Gastrocnemius medialis (tissue), 4 donors: Measurements from ENCODE around the gene EGFR. TPM values are rescaled to one million over a fixed set of nuclear protein-coding genes. Genes with fewer than 3 reads are reported as not detected.
A peak's percentile ranks its signal among the peaks of the same experiment; 100 is the strongest.

ENCODE experiments used
- ATAC-seq, 2 donors: fragments of 150-250 bp; one replicate each; pipeline ENCODE4 v1.9.1; 2016
- DNase-seq, 2 donors: peaks; one replicate each; pipeline ENCODE4 v3.0.0-alpha.2; 2019
- H3K27ac ChIP-seq, 4 donors: fragments of 200-600 bp; sonication (generic); 1 replicate in 1 of 4; 2 replicates in 3 of 4; pipeline ENCODE4 v1.5.1; 2016 to 2018; ENCODE audit warnings: mild to moderate bottlenecking in 2 of 4, moderate library complexity in 1 of 4
- H3K27me3 ChIP-seq, 3 donors: fragments of 200-600 bp; sonication (generic) in 2 of 3; 1 replicate in 1 of 3; 2 replicates in 2 of 3; pipeline versions ENCODE4 v1.5.1 to v1.6.0; 2016 to 2019; ENCODE audit warnings: mild to moderate bottlenecking in 1 of 3, moderate library complexity in 1 of 3
- H3K36me3 ChIP-seq, 2 donors: fragments of 200-600 bp; sonication (generic) in 1 of 2; one replicate each; pipeline ENCODE4 v1.5.1; 2017 to 2018
- H3K4me1 ChIP-seq, 2 donors: fragments of 200-600 bp; sonication (generic) in 1 of 2; one replicate each; pipeline ENCODE4 v1.5.1; 2016 to 2017; ENCODE audit warnings: mild to moderate bottlenecking in 2 of 2
- H3K4me3 ChIP-seq, 4 donors: fragments of 200-600 bp; sonication (generic) in 3 of 4; 1 replicate in 1 of 4; 2 replicates in 3 of 4; pipeline ENCODE4 v1.5.1; 2016 to 2019; ENCODE audit warnings: mild to moderate bottlenecking in 2 of 4
- H3K9me3 ChIP-seq, 3 donors: fragments of 200-600 bp; sonication (generic) in 2 of 3; 1 replicate in 1 of 3; 2 replicates in 2 of 3; pipeline ENCODE4 v1.5.1; 2016 to 2019
- CTCF ChIP-seq, 5 experiments: fragments of 450-650 bp in 3 of 5; fragments of 200-600 bp in 2 of 5; sonication (generic) in 2 of 5; IDR thresholded peaks in 4 of 5; conservative IDR thresholded peaks in 1 of 5; 1 replicate in 4 of 5; 2 replicates in 1 of 5; pipeline ENCODE4 v1.5.1; 2016 to 2019; ENCODE audit warnings: antibody characterized with exemption in 5 of 5, mild to moderate bottlenecking in 3 of 5, moderate library complexity in 3 of 5
- POLR2A ChIP-seq, 2 donors: fragments of 450-650 bp; IDR thresholded peaks; one replicate each; pipeline ENCODE4 v1.6.1; 2017; ENCODE audit warnings: antibody characterized with exemption in 2 of 2, mild to moderate bottlenecking in 2 of 2, moderate library complexity in 2 of 2
- in situ Hi-C, 4 donors: fragments of 200-750 bp; cut with MboI; loops; one replicate each; pipeline versions ENCODE4 v1.15.0 to v1.8.0; 2017; ENCODE audit warnings: low sequenced_read_pairs in 4 of 4
- intact Hi-C: fragments of 100-400 bp; cut with DNase I; formaldehyde crosslinking; loops from one replicate; pipeline ENCODE4 v1.15.1; 2023; ENCODE audit warnings: low total_unique reads
- total RNA-seq, 4 donors: library from RNA; depleted of rRNA; stranded (reverse); fragments of >200 nt; gene quantifications; one replicate each; pipeline versions ENCODE4 v1.1.0 to v1.2.3, GENCODE V29; 2016

Gene EGFR
- total RNA-seq, 4 donors from 2014 or later, result 28.0 to 34.8 (median 29.4) TPM

- in situ Hi-C loops (no loop called here), intact Hi-C loops (no loop called here)
- no peaks in the 10 kb centered on the region for H3K27me3 ChIP-seq
- no peaks in the 10 kb centered on the region for H3K36me3 ChIP-seq
- no peak overlapping the region for H3K4me3 ChIP-seq
- no peak for TF ChIP-seq CTCF (IDR thresholded peaks at IDR 0.05 in 4 of 5, conservative IDR thresholded peaks at IDR 0.05 in 1 of 5)
- TF ChIP-seq POLR2A (IDR thresholded peaks at IDR 0.05), result no peak
- no peaks in the 10 kb centered on the region for H3K9me3 ChIP-seq
- ATAC-seq, result no peak
- no peak for DNase-seq
- H3K27ac ChIP-seq, result peak overlapping the region; percentile 80 to 83 (median 82)
- peaks cover 33 to 51% of the 10 kb centered on the region in 2 donors for H3K4me1 ChIP-seq
Observed at GRCh38 chr7:55134359-55134725, 115.5 kb downstream of the EGFR start.

GRCh38 chr7:55134786-55135185 lies 116.0 kb downstream of the EGFR start:
- intact Hi-C loops (no loop called here), in situ Hi-C loops (no loop called here)
- H3K36me3 ChIP-seq, result no peaks in the 10 kb centered on the region
- no peak for ATAC-seq
- H3K9me3 ChIP-seq, result no peaks in the 10 kb centered on the region
- TF ChIP-seq CTCF (IDR thresholded peaks at IDR 0.05 in 4 of 5, conservative IDR thresholded peaks at IDR 0.05 in 1 of 5), result no peak
- TF ChIP-seq POLR2A (IDR thresholded peaks at IDR 0.05), result no peak
- peaks cover 31 to 48% of the 10 kb centered on the region in 2 donors for H3K4me1 ChIP-seq
- no peaks in the 10 kb centered on the region for H3K27me3 ChIP-seq
- no peak overlapping the region for H3K4me3 ChIP-seq
- no peak for DNase-seq
- peak overlapping the region; percentile 80 to 83 (median 82) for H3K27ac ChIP-seq

- DNase-seq, result no peak
- TF ChIP-seq CTCF (IDR thresholded peaks at IDR 0.05 in 4 of 5, conservative IDR thresholded peaks at IDR 0.05 in 1 of 5) (no peak), POLR2A (IDR thresholded peaks at IDR 0.05) (no peak)
- in situ Hi-C loops (no loop called here), intact Hi-C loops (no loop called here)
- no peaks in the 10 kb centered on the region for H3K27me3 ChIP-seq
- no peak overlapping the region for H3K4me3 ChIP-seq
- H3K4me1 ChIP-seq, result peaks cover 31 to 46% of the 10 kb centered on the region in 2 donors
- H3K27ac ChIP-seq, result peak overlapping the region in 1 of 4 donors; percentile 80
- no peak for ATAC-seq
- no peaks in the 10 kb centered on the region for H3K36me3 ChIP-seq
- H3K9me3 ChIP-seq, result no peaks in the 10 kb centered on the region
Observed at GRCh38 chr7:55135462-55135861, 116.6 kb downstream of the EGFR start.

GRCh38 chr7:55138663-55139062 lies 119.8 kb downstream of the EGFR start:
- intact Hi-C loops, result no loop called here
- H3K4me1 ChIP-seq, result peaks cover 17 to 18% of the 10 kb centered on the region in 2 donors
- ATAC-seq (no peak), DNase-seq (no peak)
- H3K27ac ChIP-seq, result no peak overlapping the region
- H3K36me3 ChIP-seq, result peaks cover 0 to 8% of the 10 kb centered on the region in 2 donors
- no peaks in the 10 kb centered on the region for H3K27me3 ChIP-seq
- no peak overlapping the region for H3K4me3 ChIP-seq
- TF ChIP-seq POLR2A (IDR thresholded peaks at IDR 0.05) (no peak), CTCF (IDR thresholded peaks at IDR 0.05 in 4 of 5, conservative IDR thresholded peaks at IDR 0.05 in 1 of 5) (no peak)
- H3K9me3 ChIP-seq, result no peaks in the 10 kb centered on the region
- in situ Hi-C loops, result no loop called here
